ENCODE data around the gene DOHH.
A peak's percentile ranks its signal among the peaks of the same experiment; 100 is the strongest.

DOHH gene

DNA sequence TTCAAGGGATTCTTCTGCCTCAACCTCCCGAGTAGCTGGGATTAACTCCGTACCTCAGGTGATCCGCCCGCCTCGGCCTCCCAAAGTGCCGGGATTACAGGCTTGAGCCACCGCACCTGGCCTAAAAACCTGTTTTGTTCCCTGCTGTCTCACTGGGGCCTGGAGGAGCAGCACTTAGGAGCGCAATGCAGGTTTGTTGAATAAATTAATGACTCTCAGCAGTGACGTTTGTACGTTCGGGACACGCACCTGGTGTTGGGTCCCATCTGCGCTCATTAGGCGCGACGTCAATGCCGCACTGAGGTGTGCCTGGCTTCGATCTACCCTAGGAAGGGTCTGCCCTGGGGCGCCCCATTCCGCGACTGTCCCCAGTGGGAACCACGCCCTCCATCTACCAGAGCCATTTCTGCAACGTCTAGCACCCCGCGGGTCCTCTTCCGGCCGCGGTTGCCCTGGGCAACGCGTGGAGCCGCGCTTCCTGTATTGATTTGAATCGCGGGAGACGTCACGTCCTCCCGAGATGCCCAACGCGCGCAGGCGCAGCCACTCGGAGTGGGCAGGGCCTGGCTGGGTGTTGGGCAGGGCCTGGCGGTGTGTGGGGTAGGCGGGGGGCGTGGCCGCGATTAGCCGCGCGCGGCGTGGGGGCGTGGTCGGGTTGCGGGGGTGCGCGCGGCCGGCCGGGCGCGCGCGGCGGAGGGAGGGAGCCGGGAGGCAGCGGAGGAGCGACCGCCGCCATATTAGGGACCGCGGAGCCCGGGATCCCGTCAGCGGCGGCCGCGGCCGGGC is 5.3 kb upstream of the DOHH start, which contains the start of gene FZR1:
Gene FZR1 (plus strand): TSS at position 714 of the 786 bp plus-strand sequence. CDS start 16,679 bp downstream, outside the sequence.
- Mint-ChIP-seq H3K4me1 (peaks cover 48% of the 10 kb centered on the region), H3K27me3 (ENCODE audit: low read depth, poor library complexity) (peaks cover 3% of the 10 kb centered on the region), H3K27ac (peak within 1 kb of the TSS; percentile 93), H3K4me3 (peak within 1 kb of the TSS; percentile 93), H3K36me3 (ENCODE audit: low read depth) (peaks cover 13% of the 10 kb centered on the region), H3K9me3 (no peaks in the 10 kb centered on the region)
- DNase-seq = peak; percentile 99
- TF ChIP-seq, protein P1, sequence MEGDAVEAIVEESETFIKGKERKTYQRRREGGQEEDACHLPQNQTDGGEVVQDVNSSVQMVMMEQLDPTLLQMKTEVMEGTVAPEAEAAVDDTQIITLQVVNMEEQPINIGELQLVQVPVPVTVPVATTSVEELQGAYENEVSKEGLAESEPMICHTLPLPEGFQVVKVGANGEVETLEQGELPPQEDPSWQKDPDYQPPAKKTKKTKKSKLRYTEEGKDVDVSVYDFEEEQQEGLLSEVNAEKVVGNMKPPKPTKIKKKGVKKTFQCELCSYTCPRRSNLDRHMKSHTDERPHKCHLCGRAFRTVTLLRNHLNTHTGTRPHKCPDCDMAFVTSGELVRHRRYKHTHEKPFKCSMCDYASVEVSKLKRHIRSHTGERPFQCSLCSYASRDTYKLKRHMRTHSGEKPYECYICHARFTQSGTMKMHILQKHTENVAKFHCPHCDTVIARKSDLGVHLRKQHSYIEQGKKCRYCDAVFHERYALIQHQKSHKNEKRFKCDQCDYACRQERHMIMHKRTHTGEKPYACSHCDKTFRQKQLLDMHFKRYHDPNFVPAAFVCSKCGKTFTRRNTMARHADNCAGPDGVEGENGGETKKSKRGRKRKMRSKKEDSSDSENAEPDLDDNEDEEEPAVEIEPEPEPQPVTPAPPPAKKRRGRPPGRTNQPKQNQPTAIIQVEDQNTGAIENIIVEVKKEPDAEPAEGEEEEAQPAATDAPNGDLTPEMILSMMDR (IDR thresholded peaks at IDR 0.05) = no peak

DNA sequence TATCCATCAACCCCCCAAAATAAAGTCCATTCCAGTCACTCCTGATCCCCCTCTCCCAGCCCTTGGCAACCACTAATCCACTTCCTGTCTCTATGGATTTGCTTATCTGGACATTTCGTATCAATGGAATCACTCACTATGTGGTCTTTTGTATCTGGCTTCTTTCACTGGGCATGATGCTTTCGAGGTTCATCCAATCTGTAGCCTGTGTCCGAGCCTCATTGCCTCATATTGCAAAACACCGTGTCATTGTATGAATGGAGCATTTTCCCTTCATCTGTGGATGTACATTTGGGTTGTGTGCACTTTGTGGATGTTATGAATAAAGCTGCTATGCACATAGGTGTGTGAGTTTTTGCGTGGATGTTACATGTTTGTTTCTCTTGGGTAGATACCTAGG is 4.3 kb upstream of the DOHH start:
- TF ChIP-seq, protein P1 (IDR thresholded peaks at IDR 0.05) = no peak
- no peak for DNase-seq
- Mint-ChIP-seq H3K4me1 (peaks cover 47% of the 10 kb centered on the region), H3K27me3 (ENCODE audit: low read depth, poor library complexity) (peaks cover 3% of the 10 kb centered on the region), H3K9me3 (no peaks in the 10 kb centered on the region), H3K27ac (no peak overlapping the region), H3K36me3 (ENCODE audit: low read depth) (peaks cover 8% of the 10 kb centered on the region), H3K4me3 (peak overlapping the region; percentile 33)

DNA sequence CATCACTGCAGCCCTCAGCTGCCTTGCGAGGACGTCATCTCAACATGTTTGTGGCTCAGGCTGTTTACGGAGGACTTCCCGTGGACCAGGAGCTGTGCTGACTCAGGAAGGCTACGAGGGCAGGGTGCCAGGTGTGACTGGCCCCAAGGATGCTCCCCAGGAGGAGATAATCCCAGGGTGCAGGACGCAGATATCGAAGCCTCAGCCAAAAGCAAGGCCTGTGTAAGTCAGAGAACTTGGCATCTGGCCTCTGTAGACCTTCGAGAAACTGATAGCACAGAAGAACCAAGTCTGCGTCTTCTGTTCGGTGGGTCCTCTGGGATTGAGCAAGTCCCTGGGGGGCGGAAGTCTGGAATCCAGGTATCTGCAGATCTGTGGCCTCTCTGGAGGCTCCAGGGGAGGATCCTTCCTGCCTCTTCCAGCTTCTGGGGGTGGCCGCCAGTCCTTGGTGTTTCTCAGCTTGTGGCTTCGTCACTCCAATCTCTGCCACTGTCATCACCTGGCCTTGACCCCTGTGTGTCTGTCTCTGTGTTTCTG is 2.6 kb upstream of the DOHH start:
- no peak overlapping the region for H3K4me3 Mint-ChIP-seq

DNA sequence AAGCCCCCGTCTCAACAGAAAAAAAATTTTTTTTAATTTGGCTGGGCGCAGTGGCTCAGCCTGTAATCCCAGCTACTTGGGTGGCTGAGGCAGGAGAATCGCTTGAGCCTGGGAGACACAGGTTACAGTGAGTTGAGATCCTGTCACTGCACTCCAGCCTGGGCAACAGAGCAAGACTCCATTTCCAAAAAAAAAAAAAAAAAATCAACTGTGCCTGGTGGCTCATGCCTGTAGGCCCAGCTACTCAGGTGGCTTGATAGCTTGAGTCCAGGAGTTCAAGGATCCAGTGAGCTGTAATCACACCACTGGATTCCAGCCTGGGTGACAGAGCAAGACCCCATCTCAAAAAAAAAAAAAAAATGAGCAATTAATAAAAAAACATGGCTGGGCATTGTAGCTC is 1.3 kb upstream of the DOHH start:
- H3K27me3 Mint-ChIP-seq (ENCODE audit: low read depth, poor library complexity) = peaks cover 7% of the 10 kb centered on the region
- no peak overlapping the region for H3K4me3 Mint-ChIP-seq
- H3K27ac Mint-ChIP-seq = no peak overlapping the region
- no peak for DNase-seq
- peaks cover 29% of the 10 kb centered on the region for H3K4me1 Mint-ChIP-seq
- H3K9me3 Mint-ChIP-seq = no peaks in the 10 kb centered on the region
- TF ChIP-seq, protein P1 (IDR thresholded peaks at IDR 0.05) = no peak
- H3K36me3 Mint-ChIP-seq (ENCODE audit: low read depth) = peaks cover 17% of the 10 kb centered on the region

More for the DNA sequence above, 2.6 kb upstream of the DOHH start:
- Mint-ChIP-seq H3K4me1 (peaks cover 40% of the 10 kb centered on the region), H3K36me3 (ENCODE audit: low read depth) (peaks cover 6% of the 10 kb centered on the region), H3K9me3 (no peaks in the 10 kb centered on the region), H3K27ac (peak overlapping the region; percentile 75), H3K27me3 (ENCODE audit: low read depth, poor library complexity) (peaks cover 3% of the 10 kb centered on the region)
- TF ChIP-seq, protein P1 (IDR thresholded peaks at IDR 0.05) = no peak
- DNase-seq = no peak

DNA sequence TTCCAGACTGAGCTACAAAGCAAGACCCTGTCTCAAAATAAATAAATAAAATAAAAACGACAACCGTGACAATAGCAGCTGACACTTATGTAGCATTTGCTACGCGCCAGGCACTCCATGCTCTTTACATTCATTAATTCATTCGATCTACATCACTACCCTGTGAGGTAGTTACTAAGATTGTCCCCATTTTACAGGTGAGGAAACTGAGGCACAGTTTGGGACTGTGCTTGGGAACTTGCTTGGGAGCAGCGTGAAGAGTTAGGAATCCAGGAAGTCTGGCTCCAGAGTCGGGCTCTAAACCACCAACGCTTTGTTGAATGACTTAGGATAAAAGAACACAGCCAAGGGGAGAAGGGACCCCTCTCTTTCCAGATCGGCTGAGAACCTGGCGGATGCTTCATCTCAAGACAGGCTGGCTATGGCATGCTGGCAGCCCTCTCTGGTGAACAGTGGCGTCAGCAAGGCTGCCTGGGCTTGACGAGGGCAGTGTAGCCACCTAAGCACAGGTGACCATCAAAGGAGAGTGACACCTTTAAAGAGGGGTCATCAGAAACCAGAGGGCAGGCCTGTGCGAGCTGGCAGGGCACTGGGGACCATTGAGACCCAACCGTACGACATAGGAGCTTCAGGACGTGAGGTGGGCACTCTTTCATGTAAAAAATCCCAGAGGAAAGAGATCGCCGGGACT is 591 bp downstream of the DOHH start:
- Mint-ChIP-seq H3K4me1 (peaks cover 22% of the 10 kb centered on the region), H3K36me3 (ENCODE audit: low read depth) (peaks cover 31% of the 10 kb centered on the region), H3K27me3 (ENCODE audit: low read depth, poor library complexity) (peaks cover 7% of the 10 kb centered on the region), H3K27ac (peak overlapping the region; percentile 100), H3K9me3 (no peaks in the 10 kb centered on the region), H3K4me3 (peak overlapping the region; percentile 91)
- TF ChIP-seq, protein P1 (IDR thresholded peaks at IDR 0.05) = no peak
- no peak for DNase-seq

All from nephron progenitor cell (in vitro differentiated cells).